Measurements from ENCODE around the gene DNAH2. TPM values are rescaled to one million over a fixed set of nuclear protein-coding genes. Genes with fewer than 3 reads are reported as not detected.

Gene DNAH2
- total and polyA plus RNA-seq, 2 of the 13 experiments (the other 11 are each of a cell fraction or from before 2014, with no cell fraction given), result not detected

GRCh38 chr17:7851438-7852261 lies 134.1 kb downstream of the DNAH2 start (continued):
- no peak for TF ChIP-seq ZNF609 (CRISPR knock-in tag; IDR thresholded peaks at IDR 0.05; ENCODE audit: borderline replicate concordance)
- peak; percentile 95 for TF ChIP-seq HOXA3 (CRISPR knock-in tag; IDR thresholded peaks at IDR 0.05)
- no peak for TF ChIP-seq MAZ (IDR thresholded peaks at IDR 0.05; ENCODE audit: borderline replicate concordance, low read depth, low read length)
- TF ChIP-seq MAZ (CRISPR knock-in tag; IDR thresholded peaks at IDR 0.05; ENCODE audit: low read depth), result peak; percentile 51; the same call in 1 of the 2 replicates
- TF ChIP-seq IKZF4 (CRISPR knock-in tag; IDR thresholded peaks at IDR 0.05; ENCODE audit: borderline replicate concordance, low read depth, not compliant biosample characterization), result no peak
- TF ChIP-seq ZBTB33 (CRISPR knock-in tag; IDR thresholded peaks at IDR 0.05), result peak; percentile 98
- no peak for TF ChIP-seq CENPX (CRISPR knock-in tag; IDR thresholded peaks at IDR 0.05)
- TF ChIP-seq ARID2 (CRISPR knock-in tag; IDR thresholded peaks at IDR 0.05; ENCODE audit: borderline replicate concordance), result no peak
- TF ChIP-seq FLYWCH1 (CRISPR knock-in tag; IDR thresholded peaks at IDR 0.05), result no peak
- TF ChIP-seq ZNF224 (CRISPR knock-in tag; IDR thresholded peaks at IDR 0.05), result no peak
- no peak for TF ChIP-seq ASH2L (IDR thresholded peaks at IDR 0.05; ENCODE audit: insufficient read length, low read depth, low read length)
- TF ChIP-seq ZNF770 (CRISPR knock-in tag; IDR thresholded peaks at IDR 0.05), result no peak
- peak; percentile 92 for TF ChIP-seq POGZ (CRISPR knock-in tag; IDR thresholded peaks at IDR 0.05)
- no peak for TF ChIP-seq TOPORS (CRISPR knock-in tag; IDR thresholded peaks at IDR 0.05)
- no peak for TF ChIP-seq CEBPG (CRISPR knock-in tag; IDR thresholded peaks at IDR 0.05)
